OCI-LY3 (cell line): ENCODE data around the gene HCFC1.

Source experiments
- CTCF ChIP-seq: fragments of 200-600, 300-600 bp; sonication (generic); IDR thresholded peaks from 2 replicates; pipeline ENCODE4 v1.5.1; 2014; ENCODE audit warnings: antibody characterized with exemption, low read length, low read depth
- EZH2phosphoT487 ChIP-seq: fragments of 200-600 bp; shearing (Covaris generic); IDR thresholded peaks from 2 replicates; pipeline ENCODE4 v1.6.1; 2018; ENCODE audit warnings: antibody characterized with exemption, mixed run types, low read depth

- no peak for TF ChIP-seq CTCF
- TF ChIP-seq EZH2phosphoT487, result no peak
Measured at GRCh38 chrX:154019633-154020528, 48.3 kb upstream of the HCFC1 start, which contains the start of gene IRAK1.
